GM21737 (cell line): ENCODE results near the gene OR2L5.
A peak's percentile ranks its signal among the peaks of the same experiment; 100 is the strongest.

Source experiments
- ATAC-seq: cut with Tn5 transposase; IDR thresholded peaks from one replicate; pipeline ENCODE4 v1.9.1; 2021; ENCODE audit warnings: mild to moderate bottlenecking, moderate library complexity; ENCODE audit not compliant: unreplicated experiment

The OR2L5 gene, protein sequence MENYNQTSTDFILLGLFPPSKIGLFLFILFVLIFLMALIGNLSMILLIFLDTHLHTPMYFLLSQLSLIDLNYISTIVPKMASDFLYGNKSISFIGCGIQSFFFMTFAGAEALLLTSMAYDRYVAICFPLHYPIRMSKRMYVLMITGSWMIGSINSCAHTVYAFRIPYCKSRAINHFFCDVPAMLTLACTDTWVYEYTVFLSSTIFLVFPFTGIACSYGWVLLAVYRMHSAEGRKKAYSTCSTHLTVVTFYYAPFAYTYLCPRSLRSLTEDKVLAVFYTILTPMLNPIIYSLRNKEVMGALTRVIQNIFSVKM

DNA sequence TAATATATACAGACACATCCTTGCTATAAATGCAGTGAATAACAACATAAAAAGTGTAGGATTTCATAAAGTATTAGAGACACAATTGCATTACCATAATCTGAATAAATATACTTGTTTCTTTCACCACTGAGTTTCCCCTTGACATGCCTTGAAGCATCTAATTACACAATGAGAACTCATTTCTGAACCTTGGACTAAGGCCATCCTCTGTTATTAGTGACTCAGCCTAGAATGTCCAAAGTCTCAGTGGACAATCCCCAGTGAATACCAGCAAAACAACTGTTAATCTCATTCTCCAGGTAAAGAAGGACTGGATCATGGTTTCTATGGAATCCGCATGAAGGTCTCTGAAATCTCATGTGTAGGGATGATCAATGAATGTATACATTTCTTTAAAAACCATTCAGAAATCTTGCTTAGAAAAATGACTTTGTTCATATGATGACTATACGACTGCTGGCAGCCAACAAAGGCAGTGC, at the start of gene OR2L5:
OR2L5 (plus strand) TSS at position 432 of the 482 bp plus-strand sequence. CDS start 8,288 bp downstream, outside the sequence.
- no peak for ATAC-seq

DNA sequence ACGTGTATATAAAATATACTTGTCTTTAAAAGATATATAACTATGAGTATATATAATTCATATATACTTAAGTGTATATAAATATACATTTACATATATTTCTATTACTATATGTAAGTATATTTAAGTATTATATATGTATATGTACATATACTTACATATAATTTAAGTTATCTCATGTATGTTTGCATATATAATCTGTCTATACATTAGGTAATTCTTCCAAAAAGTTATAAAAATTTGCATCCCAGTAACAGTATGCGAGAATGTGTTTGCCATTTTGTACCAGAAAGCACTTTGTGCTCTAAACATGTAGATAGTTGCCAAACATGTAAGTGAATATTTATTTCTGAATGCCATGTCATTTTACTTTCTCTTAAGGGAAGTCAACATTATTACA, 48.5 kb upstream of the OR2L5 start, which contains the start of gene OR2AK2:
OR2AK2 (plus strand) TSS at position 301 of the 400 bp plus-strand sequence. CDS start 144 bp downstream, outside the sequence.
- no peak for ATAC-seq

DNA sequence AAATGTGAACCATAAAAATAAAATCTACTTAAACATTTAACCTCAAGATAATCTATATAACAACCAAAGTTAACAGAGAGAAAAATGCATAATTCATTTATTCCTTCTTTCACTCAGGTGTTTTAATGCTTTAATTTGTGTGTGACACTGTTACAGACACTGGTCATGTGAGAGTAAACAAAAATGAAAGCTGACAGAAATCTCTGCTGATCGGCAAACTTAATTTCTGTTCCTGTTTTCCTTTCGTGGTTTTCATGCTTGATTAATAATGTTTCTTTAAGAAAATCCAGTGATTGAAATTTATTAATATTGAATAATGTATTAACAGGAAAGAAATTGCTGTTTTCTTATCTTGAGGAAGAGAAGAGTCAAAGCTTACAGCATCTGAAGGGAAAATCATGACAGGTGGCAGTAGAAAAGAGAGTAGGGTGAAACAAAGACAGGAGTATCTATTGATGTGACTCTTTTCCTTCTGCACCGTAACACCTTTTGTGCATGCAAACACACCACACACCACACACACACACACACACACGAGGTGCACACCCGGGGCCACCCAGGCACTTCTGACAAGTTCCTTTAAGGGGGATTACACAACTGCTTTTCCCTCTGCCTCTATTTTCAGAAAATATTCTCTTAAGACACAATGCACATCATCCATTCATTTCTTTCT, 46.8 kb upstream of the OR2L5 start:
- ATAC-seq = peak; percentile 84

DNA sequence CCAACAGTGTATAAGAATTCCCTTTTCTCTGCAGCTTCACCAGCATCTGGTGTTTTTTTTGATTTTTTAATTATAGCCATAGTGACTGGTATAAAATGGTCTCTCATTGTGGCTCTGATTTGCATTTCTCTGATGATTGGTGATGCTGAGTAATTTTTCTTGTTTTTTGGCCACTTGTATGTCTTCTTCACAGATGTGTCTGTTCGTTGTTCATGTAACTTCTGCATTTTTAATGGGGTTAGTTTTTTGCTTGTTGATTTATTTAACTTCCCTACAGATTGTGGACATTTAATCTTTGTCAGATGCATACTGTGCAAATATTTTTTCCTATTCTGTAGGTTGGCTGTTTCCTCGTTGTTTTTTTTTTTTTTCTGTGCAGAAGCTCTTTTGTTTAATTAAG, 20.5 kb upstream of the OR2L5 start:
- no peak for ATAC-seq

DNA sequence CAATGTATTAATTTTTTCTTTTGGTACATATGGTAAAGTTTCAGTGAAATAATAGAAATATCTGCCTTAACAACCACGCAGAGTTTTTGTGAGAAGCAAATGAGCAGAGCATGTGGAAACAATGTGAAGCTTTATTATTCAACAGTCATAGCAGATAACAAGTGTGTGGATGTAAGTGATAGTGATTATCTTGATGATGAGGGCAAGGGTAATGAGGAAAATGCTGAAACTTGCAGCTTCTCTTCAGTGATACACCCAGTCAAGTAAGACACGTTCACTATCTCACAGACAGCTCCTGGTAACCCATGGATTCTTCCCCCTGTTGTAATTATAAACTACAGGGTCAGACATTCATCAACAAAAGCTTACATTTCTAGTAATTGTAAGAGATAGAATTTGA, 14.6 kb upstream of the OR2L5 start:
- ATAC-seq = no peak

DNA sequence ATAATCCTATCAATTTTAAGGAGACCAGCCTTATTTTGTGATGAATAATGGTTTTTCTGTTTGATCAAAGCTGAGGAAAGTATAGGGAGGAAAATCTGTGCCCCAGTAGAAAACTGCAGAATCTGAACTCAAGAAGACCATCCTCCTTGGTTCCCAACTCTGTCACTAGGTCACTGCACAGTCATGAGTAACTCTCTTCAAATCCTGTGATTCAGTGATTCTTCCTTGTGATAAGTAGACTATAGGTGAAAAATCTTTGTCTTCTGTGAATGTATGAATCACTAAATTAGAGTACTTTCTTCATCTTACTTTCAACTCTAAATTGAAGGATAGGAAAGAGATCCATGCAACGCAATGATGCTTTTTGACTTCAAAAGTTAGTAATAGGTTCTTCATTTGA, 13.3 kb upstream of the OR2L5 start:
- ATAC-seq = no peak

DNA sequence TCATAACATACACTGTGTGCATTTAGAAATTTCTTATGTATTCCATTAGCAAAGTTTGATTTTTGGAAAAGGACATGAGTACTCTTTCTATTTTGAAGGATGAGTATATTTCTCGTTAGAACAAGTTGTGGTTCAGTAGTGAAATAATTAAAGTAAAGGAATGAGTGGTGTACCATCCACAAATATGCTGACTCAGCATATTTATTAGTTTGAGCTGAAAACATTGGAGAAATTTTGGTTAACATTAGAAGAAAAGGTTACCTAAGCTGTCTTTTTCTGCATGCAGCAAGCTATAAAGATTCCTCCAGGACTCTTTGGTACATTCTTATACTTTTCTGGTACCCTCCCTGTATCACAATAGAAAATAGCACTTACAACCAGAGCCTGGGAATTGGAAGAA, 5.7 kb upstream of the OR2L5 start:
- ATAC-seq = no peak

DNA sequence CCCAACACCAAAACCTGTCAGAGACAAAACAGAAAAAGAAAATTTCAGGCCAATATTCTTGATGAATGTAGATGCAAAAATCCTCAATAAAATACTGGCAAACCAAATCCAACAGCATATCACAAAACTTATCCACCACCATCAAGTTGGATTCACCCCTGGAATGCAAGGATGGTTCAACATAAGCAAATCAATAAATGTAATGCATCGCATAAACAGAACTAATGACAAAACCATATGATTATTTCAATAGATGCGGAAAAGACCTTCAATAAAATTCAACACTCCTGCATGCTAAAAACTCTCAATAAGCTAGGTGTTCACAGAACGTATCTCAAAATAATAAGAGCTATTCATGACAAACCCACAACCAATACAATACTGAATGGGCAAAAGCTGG, 3.8 kb upstream of the OR2L5 start:
- ATAC-seq = no peak

DNA sequence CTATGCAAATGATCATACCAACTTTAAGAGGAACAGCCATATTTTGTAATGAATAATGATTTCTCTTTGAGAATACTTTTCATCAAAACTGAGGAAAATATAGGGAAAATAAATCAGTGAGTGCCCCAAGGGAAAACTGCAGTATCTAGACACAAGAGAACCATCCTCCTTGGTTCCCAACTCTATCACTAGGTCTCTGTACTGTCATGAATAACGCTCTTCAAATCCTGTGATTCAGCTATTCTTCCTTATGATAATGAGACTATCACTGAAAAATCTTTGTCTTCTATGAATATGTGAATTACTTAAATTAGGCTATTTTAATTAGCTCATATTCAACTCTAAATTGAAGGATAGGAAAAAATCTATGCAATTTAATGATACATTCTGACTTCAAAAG, 2.3 kb downstream of the OR2L5 start:
- ATAC-seq = no peak

DNA sequence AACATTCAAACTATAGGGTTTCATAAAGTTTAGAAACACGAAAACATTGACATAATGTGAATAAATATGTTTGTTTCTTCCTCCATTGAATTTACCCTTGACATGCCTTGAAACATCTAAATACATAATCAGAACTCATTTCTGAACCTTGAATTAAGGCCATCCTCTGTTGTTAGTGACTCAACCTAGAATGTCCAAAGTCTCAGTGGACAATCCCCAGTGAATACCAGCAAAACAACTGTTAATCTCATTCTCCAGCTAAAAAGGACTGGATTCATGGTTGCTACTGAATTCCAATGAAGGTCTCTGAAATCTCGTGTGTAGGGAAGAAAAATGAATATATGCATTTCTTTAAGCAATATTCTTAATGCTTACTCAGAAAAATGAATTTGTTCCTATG, 16.3 kb downstream of the OR2L5 start, which contains the start of gene OR2L2:
OR2L2 (plus strand) TSS at position 301 of the 400 bp plus-strand sequence. CDS start 8,198 bp downstream, outside the sequence.
- no peak for ATAC-seq

DNA sequence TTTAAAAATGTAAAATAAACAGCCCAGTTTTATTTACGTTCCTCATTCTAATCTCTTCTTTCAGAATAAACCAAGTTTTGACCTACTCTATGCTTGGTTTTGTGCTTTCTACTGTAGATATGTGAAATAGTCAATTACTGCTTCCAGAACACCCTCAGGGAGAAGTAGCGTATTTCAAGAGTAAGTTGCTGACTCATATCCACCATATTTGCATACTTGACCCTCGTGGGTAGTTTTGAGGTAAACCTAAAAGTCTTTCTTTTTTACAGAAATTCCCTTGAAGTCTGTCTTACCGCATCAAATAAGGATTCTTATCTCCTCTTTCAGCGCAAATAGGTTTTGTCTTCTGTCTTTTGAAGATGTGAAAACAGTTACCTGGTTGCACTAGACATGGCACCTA, 31.7 kb downstream of the OR2L5 start:
- no peak for ATAC-seq

DNA sequence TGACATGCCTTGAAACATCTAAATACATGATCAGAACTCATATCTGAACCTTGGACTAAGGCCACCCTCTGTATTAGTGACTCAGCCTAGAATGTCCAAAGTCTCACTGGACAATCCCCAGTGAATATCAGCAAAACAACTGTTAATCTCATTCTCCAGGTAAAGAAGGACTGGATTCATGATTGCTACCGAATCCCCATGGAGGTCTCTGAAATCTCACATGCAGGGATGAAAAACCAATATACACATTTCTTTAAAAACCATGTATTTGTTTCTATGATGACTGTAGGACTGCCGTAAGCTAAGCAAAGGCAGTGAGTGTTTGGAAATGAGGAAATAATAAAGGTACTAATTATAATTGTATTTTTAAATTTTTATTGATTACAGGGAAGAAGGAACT, 33.1 kb downstream of the OR2L5 start, which contains the start of gene OR2L3:
OR2L3 (plus strand) TSS at position 301 of the 400 bp plus-strand sequence. CDS start 13,846 bp downstream, outside the sequence.
- ATAC-seq = no peak

DNA sequence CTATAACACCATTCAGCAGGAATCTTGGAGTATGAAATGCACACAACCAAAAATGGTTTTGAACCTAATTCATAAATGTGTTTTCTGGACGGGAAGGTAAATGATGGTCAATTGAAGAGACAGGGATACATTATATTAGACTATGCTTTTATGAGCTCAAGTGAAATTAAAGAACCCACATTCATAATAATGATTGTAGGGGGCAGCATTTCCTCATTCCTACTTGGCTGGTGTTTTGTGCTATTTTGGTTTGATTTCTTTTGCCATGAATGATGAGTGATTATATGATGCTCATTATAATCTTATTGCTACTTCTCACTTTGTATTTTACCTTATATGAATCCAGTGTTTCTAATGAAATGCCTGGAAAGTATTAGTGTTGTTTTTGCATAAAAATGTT, 33.5 kb downstream of the OR2L5 start:
- no peak for ATAC-seq

DNA sequence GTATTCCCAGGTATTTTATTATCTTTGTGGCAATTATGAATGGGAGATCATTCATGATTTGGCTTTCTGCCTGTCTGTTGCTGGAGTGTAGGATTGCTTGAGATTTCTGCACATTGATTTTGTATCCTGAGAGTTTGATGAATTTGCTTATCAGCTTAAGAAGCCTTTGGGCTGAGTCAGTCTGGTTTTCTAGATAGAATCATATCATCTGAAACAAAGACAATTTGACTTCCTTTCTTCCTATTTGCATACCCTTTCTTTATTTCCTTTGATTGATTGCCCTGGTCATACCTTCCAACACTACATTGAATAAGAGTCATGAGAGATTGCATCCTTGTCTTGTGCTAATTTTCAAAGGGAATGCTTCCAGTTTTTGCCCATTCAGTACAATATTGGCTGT, 41.2 kb downstream of the OR2L5 start:
- no peak for ATAC-seq

DNA sequence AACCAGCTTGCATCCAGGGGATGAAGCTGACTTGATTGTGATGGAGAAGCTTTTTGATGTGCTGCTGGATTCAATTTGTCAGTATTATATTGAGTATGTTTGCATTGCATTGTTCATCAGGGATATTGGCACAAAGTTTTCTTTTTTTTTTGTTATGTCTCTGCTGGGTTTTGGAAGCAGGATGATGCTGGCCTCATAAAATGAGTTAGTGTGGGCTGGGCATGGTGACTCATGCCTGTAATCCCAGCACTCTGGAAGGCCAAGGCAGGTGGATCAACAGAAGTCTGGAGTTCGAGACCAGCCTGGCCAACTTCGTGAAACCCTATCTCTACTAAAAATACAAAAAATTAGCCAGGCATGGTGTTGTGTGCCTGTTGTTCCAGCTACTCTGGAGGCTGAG, 41.8 kb downstream of the OR2L5 start:
- no peak for ATAC-seq

DNA sequence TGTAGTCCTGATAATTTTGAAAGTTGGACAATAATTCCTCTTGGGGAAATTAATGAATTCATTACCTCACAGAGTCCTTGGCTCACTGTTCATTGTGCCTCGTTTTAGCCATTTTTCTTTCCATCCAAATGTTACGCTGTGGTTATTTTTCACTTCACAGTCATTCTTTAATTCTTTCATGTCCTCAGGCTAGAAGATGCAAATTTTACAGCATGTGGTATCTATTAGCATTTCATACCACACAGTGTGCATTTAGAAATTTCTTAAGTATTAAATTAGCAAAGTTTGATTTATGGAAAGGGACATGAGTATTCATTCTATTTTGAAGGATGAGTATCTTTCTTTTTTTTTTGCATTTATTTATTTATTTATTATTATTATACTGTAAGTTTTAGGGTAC, 51.6 kb downstream of the OR2L5 start:
- no peak for ATAC-seq

DNA sequence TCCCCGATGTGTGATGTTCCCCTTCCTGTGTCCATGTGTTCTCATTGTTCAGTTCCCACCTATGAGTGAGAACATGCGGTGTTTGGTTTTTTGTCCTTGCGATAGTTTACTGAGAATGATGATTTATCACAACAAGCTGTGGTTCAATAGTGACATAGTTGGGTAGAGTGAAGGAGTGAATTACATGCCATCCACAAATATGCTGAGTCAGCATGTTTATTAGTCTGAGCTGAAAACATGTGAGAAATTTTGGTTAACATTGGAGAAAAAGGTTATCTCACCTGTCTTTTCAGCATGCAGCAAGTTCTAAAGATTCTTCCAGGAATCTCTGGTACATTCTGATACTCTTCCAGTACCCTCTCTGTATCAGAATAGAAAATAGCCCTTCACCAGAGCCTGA, 52.1 kb downstream of the OR2L5 start:
- no peak for ATAC-seq
